Spleen (tissue), 11 donors: ENCODE measurements around the gene HSDL2. TPM values are rescaled to one million over a fixed set of nuclear protein-coding genes. Genes with fewer than 3 reads are reported as not detected.

Experiments used
- DNase-seq: peaks from one replicate; pipeline ENCODE4 v3.0.0-alpha.2; 2020
- H3K27ac ChIP-seq, 8 donors: fragments of 200-600 bp; sonication (generic) in 7 of 8; 1 replicate in 4 of 8; 2 replicates in 4 of 8; pipeline versions ENCODE4 v1.5.0 to v1.8.0; 2016 to 2021; ENCODE audit warnings: inconsistent platforms in 4 of 8, mild to moderate bottlenecking in 4 of 8, moderate library complexity in 1 of 8
- H3K27me3 ChIP-seq, 7 donors: fragments of 200-600 bp; sonication (generic) in 6 of 7; replicated peaks in 1 of 7; 1 replicate in 4 of 7; 2 replicates in 3 of 7; pipeline versions ENCODE4 v1.5.0 to v1.8.0; 2016 to 2021; ENCODE audit warnings: inconsistent platforms in 3 of 7, mild to moderate bottlenecking in 1 of 7
- H3K36me3 ChIP-seq, 6 donors: fragments of 200-600 bp; sonication (generic) in 5 of 6; 1 replicate in 4 of 6; 2 replicates in 2 of 6; pipeline versions ENCODE4 v1.5.0 to v1.8.0; 2016 to 2021; ENCODE audit warnings: inconsistent platforms in 2 of 6
- H3K4me1 ChIP-seq, 6 donors: fragments of 200-600 bp; sonication (generic) in 5 of 6; 1 replicate in 3 of 6; 2 replicates in 3 of 6; pipeline versions ENCODE4 v1.5.0 to v1.8.0; 2016 to 2021; ENCODE audit warnings: inconsistent platforms in 3 of 6
- H3K4me3 ChIP-seq, 8 donors: fragments of 200-600 bp; sonication (generic) in 7 of 8; 1 replicate in 4 of 8; 2 replicates in 4 of 8; pipeline versions ENCODE4 v1.5.0 to v1.8.0; 2016 to 2021; ENCODE audit warnings: inconsistent platforms in 4 of 8, mild to moderate bottlenecking in 4 of 8, moderate library complexity in 2 of 8
- H3K9me3 ChIP-seq, 8 donors: fragments of 200-600 bp; sonication (generic) in 7 of 8; 1 replicate in 4 of 8; 2 replicates in 4 of 8; pipeline versions ENCODE4 v1.5.0 to v1.8.0; 2016 to 2021; ENCODE audit warnings: inconsistent platforms in 4 of 8
- POLR2A ChIP-seq, 3 donors: fragments of 450-650 bp; IDR thresholded peaks; one replicate each; pipeline ENCODE4 v1.5.1; 2017; ENCODE audit warnings: antibody characterized with exemption in 3 of 3, mild to moderate bottlenecking in 1 of 3
- POLR2AphosphoS5 ChIP-seq, 3 donors: sonication (generic); formaldehyde crosslinking; IDR thresholded peaks; one replicate each; pipeline ENCODE4 v1.5.1; 2017; ENCODE audit warnings: antibody characterized with exemption in 3 of 3
- WGBS, 5 donors: extraction: QIAGEN DNeasy Blood & Tissue Kit in 3 of 5; methylation state at CpG; one replicate each; pipeline versions ENCODE4 v1.1.5 to v1.1.7; 2013 to 2018; 5-methylcytosine and 5-hydroxymethylcytosine counted together
- intact Hi-C: fragments of 100-400 bp; cut with DNase I; formaldehyde crosslinking; loops from one replicate; pipeline ENCODE4 v1.15.0; 2023; ENCODE audit warnings: low total_unique reads
- polyA plus RNA-seq, 3 donors: library from polyadenylated mRNA; stranded (reverse); fragments of 200-250 nt; gene quantifications; one replicate each; pipeline ENCODE4 v1.2.1, GENCODE V29; 2013
- total RNA-seq, 7 donors: library from RNA; depleted of rRNA in 3 of 7; stranded (reverse); fragments of >200 nt in 3 of 7; fragmentation: NEBNext Ultra II Directional in 4 of 7; extraction: Animal tissue kit (Norgen Biotek cat#: 25700) in 4 of 7; gene quantifications; one replicate each; pipeline versions ENCODE4 v1.1.0 to v1.2.1, GENCODE V29; 2016 to 2021
- TF ChIP-seq, protein P1 (sequence below), 11 experiments: fragments of 200-600 bp in 7 of 11; fragments of 450-650 bp in 4 of 11; sonication (generic) in 4 of 11; IDR thresholded peaks in 8 of 11; conservative IDR thresholded peaks in 3 of 11; 1 replicate in 7 of 11; 2 replicates in 4 of 11; pipeline versions ENCODE4 v1.4.0 to v1.8.0; 2016 to 2021; ENCODE audit warnings: antibody characterized with exemption in 11 of 11, inconsistent platforms in 4 of 11, mild to moderate bottlenecking in 1 of 11
- donor health status: healthy with polysubstance abuse.
- donor health status: DM: no; HTN: no; CAD: no; lungs with moderate emphysema.
- donor health status: DM: no; HTN: no; CAD: no.
- donor health status: Bipolar disorder and iron deficiency.
- donor health status: healthy.
- donor health status: DM: no; HTN: no; CAD: no.
- donor health status: DM: yes; HTN: yes; CAD: no.

HSDL2 gene
- total and polyA plus RNA-seq, 10 donors, result 11.2 to 42.6 (median 30.3) TPM

DNA sequence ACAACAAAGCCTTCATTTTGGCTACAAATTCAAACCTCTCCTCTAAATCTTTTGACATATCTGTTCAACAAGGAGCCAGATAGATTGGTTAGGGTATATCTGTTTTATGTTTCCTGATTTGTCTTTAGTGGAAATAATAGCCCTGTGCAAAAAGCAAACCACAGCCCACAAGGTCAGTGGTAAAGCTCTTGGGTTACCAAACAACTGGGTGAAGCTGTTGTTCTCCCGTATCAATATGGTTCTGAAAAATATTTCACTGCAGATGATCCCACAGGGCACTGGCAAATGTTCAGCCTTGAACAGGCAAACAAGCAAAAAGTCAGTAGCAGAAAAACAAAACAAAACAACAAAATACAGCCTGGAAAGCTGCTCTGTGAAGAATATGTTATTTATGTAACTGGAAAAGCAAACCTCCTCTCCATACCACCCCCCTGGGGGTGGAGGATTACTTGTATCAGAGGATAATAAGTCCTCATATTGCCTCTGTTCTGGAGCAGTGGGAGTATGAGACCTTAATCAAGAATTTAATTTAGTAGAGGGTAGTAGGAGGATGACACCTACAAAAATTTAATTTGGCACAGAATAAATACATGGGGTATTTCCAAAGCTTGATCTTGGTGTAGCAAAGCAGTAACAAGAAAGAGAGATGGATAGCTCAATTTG, 25.7 kb upstream of the HSDL2 start:
- intact Hi-C loops, result no loop called here
- TF ChIP-seq, protein P1, sequence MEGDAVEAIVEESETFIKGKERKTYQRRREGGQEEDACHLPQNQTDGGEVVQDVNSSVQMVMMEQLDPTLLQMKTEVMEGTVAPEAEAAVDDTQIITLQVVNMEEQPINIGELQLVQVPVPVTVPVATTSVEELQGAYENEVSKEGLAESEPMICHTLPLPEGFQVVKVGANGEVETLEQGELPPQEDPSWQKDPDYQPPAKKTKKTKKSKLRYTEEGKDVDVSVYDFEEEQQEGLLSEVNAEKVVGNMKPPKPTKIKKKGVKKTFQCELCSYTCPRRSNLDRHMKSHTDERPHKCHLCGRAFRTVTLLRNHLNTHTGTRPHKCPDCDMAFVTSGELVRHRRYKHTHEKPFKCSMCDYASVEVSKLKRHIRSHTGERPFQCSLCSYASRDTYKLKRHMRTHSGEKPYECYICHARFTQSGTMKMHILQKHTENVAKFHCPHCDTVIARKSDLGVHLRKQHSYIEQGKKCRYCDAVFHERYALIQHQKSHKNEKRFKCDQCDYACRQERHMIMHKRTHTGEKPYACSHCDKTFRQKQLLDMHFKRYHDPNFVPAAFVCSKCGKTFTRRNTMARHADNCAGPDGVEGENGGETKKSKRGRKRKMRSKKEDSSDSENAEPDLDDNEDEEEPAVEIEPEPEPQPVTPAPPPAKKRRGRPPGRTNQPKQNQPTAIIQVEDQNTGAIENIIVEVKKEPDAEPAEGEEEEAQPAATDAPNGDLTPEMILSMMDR (IDR thresholded peaks at IDR 0.05 in 8 of 11, conservative IDR thresholded peaks at IDR 0.05 in 3 of 11), result no peak
- TF ChIP-seq POLR2A (IDR thresholded peaks at IDR 0.05), result no peak
- no peak for TF ChIP-seq POLR2AphosphoS5 (IDR thresholded peaks at IDR 0.05)
- H3K9me3 ChIP-seq, result no peaks in the 10 kb centered on the region
- 29 to 69% (median 47%) methylated on average over 1 of the region's 1 CpG for WGBS, 5 donors
- no peak overlapping the region for H3K4me3 ChIP-seq
- H3K27ac ChIP-seq, result no peak overlapping the region
- H3K36me3 ChIP-seq, result no peaks in the 10 kb centered on the region
- no peaks in the 10 kb centered on the region for H3K4me1 ChIP-seq
- DNase-seq, result no peak
- H3K27me3 ChIP-seq, result no peaks in the 10 kb centered on the region

DNA sequence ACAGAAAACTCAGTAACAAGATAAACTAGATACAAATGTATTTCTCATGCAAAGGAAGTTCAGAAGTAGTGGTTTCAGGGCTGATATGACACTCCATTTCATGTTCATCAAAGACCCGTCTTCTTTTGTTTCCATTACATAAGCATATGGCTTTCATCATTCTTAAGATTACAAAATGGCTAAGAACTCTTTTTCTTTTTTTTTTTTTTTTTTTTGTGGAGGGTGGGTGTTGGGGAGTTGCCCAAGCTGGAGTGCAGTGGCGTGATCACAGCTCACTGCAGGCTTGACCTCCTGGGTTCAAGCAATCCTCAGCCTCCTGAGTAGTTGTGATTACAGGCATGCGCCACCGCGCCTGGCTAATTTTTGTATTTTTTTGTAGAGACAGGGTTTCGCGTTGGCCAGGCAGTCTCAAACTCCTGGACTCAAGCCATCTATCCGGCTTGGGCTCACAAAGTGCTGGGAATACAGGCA, 24.4 kb upstream of the HSDL2 start:
- Histone ChIP-seq H3K27me3 (no peaks in the 10 kb centered on the region), H3K4me1 (no peaks in the 10 kb centered on the region), H3K4me3 (no peak overlapping the region), H3K9me3 (no peaks in the 10 kb centered on the region), H3K36me3 (no peaks in the 10 kb centered on the region), H3K27ac (peak overlapping the region in 1 of 8 donors; percentile 41)
- no peak for DNase-seq
- 65 to 77% (median 69%) methylated on average over 8 of the region's 8 CpGs for WGBS, 5 donors
- TF ChIP-seq POLR2AphosphoS5 (IDR thresholded peaks at IDR 0.05) (no peak), POLR2A (IDR thresholded peaks at IDR 0.05) (no peak)
- TF ChIP-seq, protein P1 (IDR thresholded peaks at IDR 0.05 in 8 of 11, conservative IDR thresholded peaks at IDR 0.05 in 3 of 11), result no peak
- intact Hi-C loops, result no loop called here

DNA sequence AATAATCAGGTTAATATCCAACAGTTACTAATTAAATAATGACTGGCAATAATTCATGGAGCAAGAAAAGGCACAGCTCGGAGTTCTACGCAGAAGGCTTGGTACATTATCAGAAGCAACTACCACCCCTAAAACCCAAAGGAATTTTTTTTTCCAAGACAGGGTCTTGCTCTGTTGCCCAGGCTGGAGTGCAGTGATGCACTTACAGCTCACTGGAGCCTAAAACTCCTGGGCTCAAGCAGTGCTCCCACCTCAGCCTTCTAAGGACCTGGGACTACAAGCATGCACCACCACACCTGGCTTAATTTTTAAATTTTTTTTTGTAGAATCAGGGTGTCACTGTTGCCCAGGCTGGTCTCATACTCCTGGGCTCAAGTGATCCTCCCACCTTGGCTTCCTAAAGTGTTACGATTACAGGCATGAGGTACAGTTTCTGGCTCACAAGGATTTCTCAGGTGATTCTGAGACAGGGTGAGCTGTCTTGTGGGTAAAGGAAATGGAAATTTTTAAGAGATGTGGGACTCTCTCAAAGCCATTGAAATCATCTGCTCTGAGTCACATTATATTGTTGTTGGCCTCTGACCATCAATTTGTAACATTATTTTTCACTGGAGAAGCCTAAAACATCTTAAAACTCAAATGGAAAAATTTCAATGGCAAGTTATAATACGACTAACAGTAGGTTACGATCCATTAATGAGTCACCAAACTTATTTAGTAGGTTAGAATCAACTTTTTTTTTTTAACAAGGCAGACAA, 19.7 kb upstream of the HSDL2 start:
- WGBS, 5 donors, result 82 to 92% (median 86%) methylated on average over 5 of the region's 5 CpGs
- Histone ChIP-seq H3K4me3 (no peak overlapping the region), H3K27ac (no peak overlapping the region), H3K36me3 (no peaks in the 10 kb centered on the region), H3K9me3 (peaks cover 0 to 5% (median under 1%) of the 10 kb centered on the region in 8 donors), H3K4me1 (peaks cover 0 to 7% (median 5%) of the 10 kb centered on the region in 6 donors), H3K27me3 (no peaks in the 10 kb centered on the region)
- intact Hi-C loops, result loop anchor here (5.0 kb wide), 1 partner anchor 273 kb away; no protein-coding TSS in a partner anchor
- TF ChIP-seq POLR2AphosphoS5 (IDR thresholded peaks at IDR 0.05) (no peak), POLR2A (IDR thresholded peaks at IDR 0.05) (no peak)
- TF ChIP-seq, protein P1 (IDR thresholded peaks at IDR 0.05 in 8 of 11, conservative IDR thresholded peaks at IDR 0.05 in 3 of 11), result no peak
- DNase-seq, result no peak

DNA sequence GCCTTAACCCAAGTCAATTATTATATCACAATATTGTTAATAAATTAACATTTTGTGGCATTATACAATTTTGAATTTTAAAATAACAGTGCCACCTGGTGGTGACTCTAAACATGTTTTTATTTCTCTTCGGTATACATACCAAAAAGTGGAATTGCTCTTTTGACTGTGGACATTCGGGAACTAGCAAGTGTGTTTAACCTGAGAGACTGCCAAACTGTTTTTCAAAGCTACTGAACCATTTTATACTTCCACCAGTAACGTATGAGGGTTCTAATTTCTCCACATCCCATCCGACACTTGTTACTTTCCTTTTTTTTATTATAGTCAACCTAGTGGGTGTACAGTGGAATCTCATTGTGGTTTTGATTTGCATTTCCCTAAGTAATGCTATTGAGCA, 18.3 kb upstream of the HSDL2 start:
- intact Hi-C loops, result loop anchor here (5.0 kb wide), 1 partner anchor 274 kb away; no protein-coding TSS in a partner anchor
- Histone ChIP-seq H3K36me3 (no peaks in the 10 kb centered on the region), H3K4me1 (peaks cover 0 to 7% (median 5%) of the 10 kb centered on the region in 6 donors), H3K4me3 (no peak overlapping the region), H3K27me3 (no peaks in the 10 kb centered on the region), H3K9me3 (peaks cover 0 to 16% (median 4%) of the 10 kb centered on the region in 8 donors), H3K27ac (no peak overlapping the region)
- no peak for DNase-seq
- WGBS, 5 donors, result 9 to 14% (median 13%) methylated on average over 4 of the region's 4 CpGs
- no peak for TF ChIP-seq POLR2AphosphoS5 (IDR thresholded peaks at IDR 0.05)
- TF ChIP-seq, protein P1 (IDR thresholded peaks at IDR 0.05 in 8 of 11, conservative IDR thresholded peaks at IDR 0.05 in 3 of 11), result peak; percentile 26 to 68 (median 61)
